Keratinocyte (primary cell): Measurements from ENCODE around the gene BBOF1. TPM values are rescaled to one million over a fixed set of nuclear protein-coding genes. Genes with fewer than 3 reads are reported as not detected.

Experiments used
- DNase-seq: peaks from one replicate; pipeline ENCODE4 v3.0.0-alpha.2; 2011; ENCODE audit warnings: low read depth, missing footprints, low spot score
- FAIRE-seq: peaks from 2 replicates; lab custom pipeline; 2011; peaks lifted over from hg19 to GRCh38; lab: Jason Lieb, UNC
- H2AFZ ChIP-seq: 2 replicates; pipeline ENCODE4 v1.6.0; 2012; ENCODE audit warnings: low read length, control low read depth, inconsistent platforms; ENCODE audit not compliant: control insufficient read depth
- H3K27ac ChIP-seq: 2 replicates; pipeline ENCODE4 v1.5.1; 2011; ENCODE audit warnings: low read length; ENCODE audit not compliant: control insufficient read depth, insufficient read depth
- H3K27me3 ChIP-seq: 3 replicates; pipeline ENCODE4 v1.6.0; 2011; ENCODE audit warnings: low read length; ENCODE audit not compliant: control insufficient read depth, insufficient read depth; ENCODE audit errors: extremely low read depth
- H3K36me3 ChIP-seq, 2 experiments: 2 replicates in 1 of 2; 3 replicates in 1 of 2; pipeline ENCODE4 v1.5.1; 2011; ENCODE audit warnings: low read length in 2 of 2, mild to moderate bottlenecking in 1 of 2; ENCODE audit not compliant: control insufficient read depth in 2 of 2, insufficient read depth in 2 of 2; ENCODE audit errors: extremely low read depth in 1 of 2
- H3K4me1 ChIP-seq: 3 replicates; pipeline ENCODE4 v1.5.1; 2011; ENCODE audit warnings: low read length; ENCODE audit not compliant: control insufficient read depth, insufficient read depth; ENCODE audit errors: extremely low read depth
- H3K4me2 ChIP-seq: 3 replicates; pipeline ENCODE4 v1.6.0; 2011; ENCODE audit warnings: low read depth, low read length; ENCODE audit not compliant: control insufficient read depth, insufficient read depth; ENCODE audit errors: extremely low read depth
- H3K4me3 ChIP-seq, 3 experiments: fragments of 200-600 bp in 1 of 3; sonication (generic) in 1 of 3; 2 replicates in 2 of 3; 3 replicates in 1 of 3; pipeline ENCODE4 v1.5.1; 2011 to 2016; ENCODE audit warnings: low read length in 3 of 3, mild to moderate bottlenecking in 3 of 3, control low read depth in 2 of 3, inconsistent platforms in 1 of 3, low read depth in 1 of 3, mixed read lengths in 1 of 3, mixed run types in 1 of 3, moderate library complexity in 1 of 3; ENCODE audit not compliant: control insufficient read depth in 2 of 3, insufficient read depth in 2 of 3; ENCODE audit errors: extremely low read depth in 1 of 3
- H3K79me2 ChIP-seq: 2 replicates; pipeline ENCODE4 v1.6.0; 2012; ENCODE audit warnings: low read length; ENCODE audit not compliant: control insufficient read depth, insufficient read depth
- H3K9ac ChIP-seq: 3 replicates; pipeline ENCODE4 v1.6.0; 2011; ENCODE audit warnings: low read length; ENCODE audit not compliant: control insufficient read depth, insufficient read depth; ENCODE audit errors: extremely low read depth
- H3K9me1 ChIP-seq: 3 replicates; pipeline ENCODE4 v1.6.0; 2011; ENCODE audit warnings: low read length; ENCODE audit not compliant: control insufficient read depth, insufficient read depth; ENCODE audit errors: extremely low read depth
- H3K9me3 ChIP-seq: 2 replicates; pipeline ENCODE4 v1.5.1; 2012; ENCODE audit warnings: low read depth, low read length; ENCODE audit not compliant: control insufficient read depth
- H4K20me1 ChIP-seq: 3 replicates; pipeline ENCODE4 v1.6.0; 2011; ENCODE audit warnings: low read length; ENCODE audit not compliant: control insufficient read depth, insufficient read depth; ENCODE audit errors: extremely low read depth
- CTCF ChIP-seq, 3 experiments: IDR thresholded peaks in 1 of 3; conservative IDR thresholded peaks in 1 of 3; optimal IDR thresholded peaks in 1 of 3; 2 replicates in 2 of 3; 3 replicates in 1 of 3; pipeline versions ENCODE3 to v1.5.1; 2011; ENCODE audit warnings: low read length in 3 of 3, mild to moderate bottlenecking in 3 of 3, moderate library complexity in 2 of 3, control low read depth in 1 of 3, inconsistent platforms in 1 of 3; ENCODE audit not compliant: insufficient read depth in 2 of 3; ENCODE audit errors: extremely low read depth in 1 of 3
- EZH2 ChIP-seq: IDR thresholded peaks from one replicate; pipeline ENCODE4 v1.6.1; 2012; ENCODE audit warnings: inconsistent platforms, mild to moderate bottlenecking, low read length, moderate library complexity
- dilution Hi-C: fragments of 300-500 bp; cut with MboI; formaldehyde crosslinking; loops from one replicate; pipeline ENCODE4 v1.7.0; 2020; ENCODE audit warnings: low sequenced_read_pairs; ENCODE audit not compliant: extremely low pct_ligation_motif_present
- polyA plus RNA-seq, 5 experiments: library from polyadenylated mRNA; depleted of rRNA in 3 of 5; stranded (reverse) in 3 of 5; stranded (forward) in 1 of 5; unstranded in 1 of 5; fragments of >200 nt; gene quantifications; 1 replicate in 1 of 5; 2 replicates in 3 of 5; 3 replicates in 1 of 5; pipeline versions ENCODE4 v1.2.1 to v1.2.3, GENCODE V29; 2011 to 2012; ENCODE audit warnings: missing spikeins in 2 of 5, low read depth in 1 of 5, low replicate concordance in 1 of 5

The BBOF1 gene
- polyA plus RNA-seq, 1 donor (not counting 4 experiments of a cell fraction or from before 2014, with no cell fraction given): 3.0 TPM

- Histone ChIP-seq H3K9ac (no peak overlapping the region), H3K9me1 (no peaks in the 10 kb centered on the region), H4K20me1 (no peaks in the 10 kb centered on the region), H3K27me3 (no peaks in the 10 kb centered on the region), H3K4me2 (no peak overlapping the region), H3K4me3 (no peak overlapping the region), H3K27ac (no peak overlapping the region), H3K9me3 (no peaks in the 10 kb centered on the region), H3K4me1 (peaks cover 6% of the 10 kb centered on the region), H3K36me3 (peaks cover 0 to 1% of the 10 kb centered on the region in 2 experiments), H3K79me2 (peaks cover 3% of the 10 kb centered on the region), H2AFZ (no peak overlapping the region)
- DNase-seq: no peak
- dilution Hi-C loops: no loop called here
- no peak for FAIRE-seq
- TF ChIP-seq CTCF (optimal IDR thresholded peaks at IDR 0.05 in 1 of 3, IDR thresholded peaks at IDR 0.05 in 1 of 3, conservative IDR thresholded peaks at IDR 0.05 in 1 of 3; ENCODE audit: extremely low read depth in 1 of 3, insufficient read depth in 2 of 3, low read length in 3 of 3) (no peak), EZH2 (no peak)
Observed at GRCh38 chr14:74089251-74090020, 70.3 kb downstream of the BBOF1 start.

GRCh38 chr14:74105381-74105780 is 86.2 kb downstream of the BBOF1 start:
- FAIRE-seq: no peak
- Histone ChIP-seq H3K79me2 (no peaks in the 10 kb centered on the region), H3K9me3 (no peaks in the 10 kb centered on the region), H4K20me1 (no peaks in the 10 kb centered on the region), H2AFZ (no peak overlapping the region), H3K27ac (no peak overlapping the region), H3K4me2 (no peak overlapping the region), H3K9ac (no peak overlapping the region), H3K27me3 (no peaks in the 10 kb centered on the region), H3K9me1 (no peaks in the 10 kb centered on the region), H3K36me3 (peaks cover 0 to 3% of the 10 kb centered on the region in 2 experiments), H3K4me3 (no peak overlapping the region), H3K4me1 (no peaks in the 10 kb centered on the region)
- dilution Hi-C loops: no loop called here
- no peak for DNase-seq
- TF ChIP-seq CTCF (optimal IDR thresholded peaks at IDR 0.05 in 1 of 3, IDR thresholded peaks at IDR 0.05 in 1 of 3, conservative IDR thresholded peaks at IDR 0.05 in 1 of 3; ENCODE audit: extremely low read depth in 1 of 3, insufficient read depth in 2 of 3, low read length in 3 of 3): no peak
- no peak for TF ChIP-seq EZH2
